ENCODE data around the gene NDEL1.

The NDEL1 gene

DNA sequence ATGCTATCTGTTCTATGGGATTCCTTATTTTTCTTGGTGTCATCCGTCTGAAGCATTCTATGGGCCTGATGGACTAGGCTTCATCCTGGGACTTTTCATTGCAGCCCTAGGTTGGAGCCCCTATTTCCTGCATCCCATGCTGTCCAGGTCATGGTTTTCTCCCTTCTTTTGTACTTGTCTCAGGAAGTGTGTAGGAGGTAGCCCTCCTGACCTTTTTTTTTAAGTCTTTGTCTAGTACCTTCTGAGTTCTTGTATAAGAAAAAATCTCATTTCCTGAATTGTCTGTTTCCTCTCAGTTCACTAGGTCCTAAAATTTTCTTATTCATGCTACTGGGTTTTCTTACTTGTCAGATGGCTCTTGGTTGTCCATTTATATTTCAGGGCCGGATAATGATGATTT, 6.0 kb downstream of the NDEL1 start:
- no peak for TF ChIP-seq CTCF (IDR thresholded peaks at IDR 0.05; ENCODE audit: insufficient read depth, low read depth, low read length, missing control alignments)
- H3K4me3 ChIP-seq (ENCODE audit: low read depth, low read length) = no peak overlapping the region
- no peak for DNase-seq (ENCODE audit: low read depth)

GRCh38 chr17:8442310-8442709, 6.6 kb downstream of the NDEL1 start:
- TF ChIP-seq CTCF (IDR thresholded peaks at IDR 0.05; ENCODE audit: insufficient read depth, low read depth, low read length, missing control alignments) = no peak
- no peak overlapping the region for H3K4me3 ChIP-seq (ENCODE audit: low read depth, low read length)
- DNase-seq (ENCODE audit: low read depth) = no peak

GRCh38 chr17:8443756-8444155, 8.1 kb downstream of the NDEL1 start:
- TF ChIP-seq CTCF (IDR thresholded peaks at IDR 0.05; ENCODE audit: insufficient read depth, low read depth, low read length, missing control alignments) = no peak
- no peak overlapping the region for H3K4me3 ChIP-seq (ENCODE audit: low read depth, low read length)
- DNase-seq (ENCODE audit: low read depth) = no peak

GRCh38 chr17:8444494-8444893, 8.8 kb downstream of the NDEL1 start:
- TF ChIP-seq CTCF (IDR thresholded peaks at IDR 0.05; ENCODE audit: insufficient read depth, low read depth, low read length, missing control alignments) = no peak
- no peak for DNase-seq (ENCODE audit: low read depth)
- no peak overlapping the region for H3K4me3 ChIP-seq (ENCODE audit: low read depth, low read length)

DNA sequence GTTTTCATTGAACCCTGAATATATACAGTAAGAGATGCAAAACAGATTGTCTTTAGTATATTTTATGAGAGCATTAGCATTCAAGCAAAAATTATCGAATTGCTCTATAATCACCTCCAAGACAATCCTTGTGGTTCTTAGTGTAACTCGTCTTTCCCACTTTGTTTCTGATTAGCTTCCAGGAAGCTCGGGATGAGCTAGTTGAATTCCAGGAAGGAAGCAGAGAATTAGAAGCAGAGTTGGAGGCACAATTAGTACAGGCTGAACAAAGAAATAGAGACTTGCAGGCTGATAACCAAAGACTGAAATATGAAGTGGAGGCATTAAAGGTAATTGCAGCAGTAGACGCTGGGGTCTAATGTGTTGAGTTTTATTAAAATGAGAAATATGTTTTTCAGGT, 9.9 kb downstream of the NDEL1 start:
- no peak for DNase-seq (ENCODE audit: low read depth)
- no peak for TF ChIP-seq CTCF (IDR thresholded peaks at IDR 0.05; ENCODE audit: insufficient read depth, low read depth, low read length, missing control alignments)
- no peak overlapping the region for H3K4me3 ChIP-seq (ENCODE audit: low read depth, low read length)

- no peak for TF ChIP-seq CTCF (IDR thresholded peaks at IDR 0.05; ENCODE audit: insufficient read depth, low read depth, low read length, missing control alignments)
- H3K4me3 ChIP-seq (ENCODE audit: low read depth, low read length) = no peak overlapping the region
- DNase-seq (ENCODE audit: low read depth) = no peak
Measured at GRCh38 chr17:8447799-8448198, 12.1 kb downstream of the NDEL1 start.

DNA sequence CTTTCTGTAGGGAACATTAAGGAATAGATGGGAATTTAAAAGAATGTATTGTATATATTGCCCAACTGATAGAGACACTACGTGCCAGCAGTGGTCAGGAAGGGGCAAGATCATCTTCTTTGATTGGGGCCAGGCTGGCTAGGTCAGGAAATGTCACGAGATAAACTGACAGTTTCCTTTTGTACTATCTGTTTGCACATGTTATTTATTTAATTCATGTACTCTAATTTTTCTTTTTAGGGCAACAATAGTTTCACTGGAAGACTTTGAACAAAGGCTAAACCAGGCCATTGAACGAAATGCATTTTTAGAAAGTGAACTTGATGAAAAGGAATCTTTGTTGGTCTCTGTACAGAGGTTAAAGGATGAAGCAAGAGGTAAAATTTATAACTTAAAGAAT, 12.6 kb downstream of the NDEL1 start:
- DNase-seq (ENCODE audit: low read depth) = no peak
- TF ChIP-seq CTCF (IDR thresholded peaks at IDR 0.05; ENCODE audit: insufficient read depth, low read depth, low read length, missing control alignments) = no peak
- no peak overlapping the region for H3K4me3 ChIP-seq (ENCODE audit: low read depth, low read length)
